GM23338 (cell line): ENCODE results near the gene NTRK3. TPM values are rescaled to one million over a fixed set of nuclear protein-coding genes. Genes with fewer than 3 reads are reported as not detected.

Experiments used
- ATAC-seq: fragments of 200-7000 bp; cut with Tn5 transposase; 3 replicates; pipeline ENCODE4 v1.9.1; 2020
- DNase-seq: peaks from one replicate; pipeline ENCODE4 v3.0.0-alpha.2; 2015; ENCODE audit warnings: low spot score
- H2AFZ ChIP-seq: fragments of 200-600 bp; sonication (generic); 2 replicates; pipeline ENCODE4 v1.8.0; 2016; ENCODE audit warnings: antibody characterized with exemption, mild to moderate bottlenecking, moderate library complexity
- H3F3A ChIP-seq: fragments of 200-600 bp; sonication (generic); replicated peaks from 2 replicates; pipeline ENCODE4 v1.8.0; 2017; ENCODE audit warnings: antibody characterized with exemption, mixed run types, low read depth
- H3K27ac ChIP-seq: fragments of 200-600 bp; sonication (generic); 2 replicates; pipeline ENCODE4 v1.6.1; 2016; ENCODE audit warnings: low read depth
- H3K27me3 ChIP-seq: fragments of 200-600 bp; sonication (generic); 2 replicates; pipeline ENCODE4 v1.8.0; 2016; ENCODE audit warnings: mild to moderate bottlenecking, mixed run types, moderate library complexity; ENCODE audit not compliant: insufficient read depth
- H3K36me3 ChIP-seq: fragments of 200-600 bp; sonication (generic); 2 replicates; pipeline ENCODE4 v1.8.0; 2016; ENCODE audit warnings: mild to moderate bottlenecking; ENCODE audit not compliant: insufficient read depth
- H3K4me1 ChIP-seq: fragments of 200-600 bp; sonication (generic); 2 replicates; pipeline ENCODE4 v1.8.0; 2016; ENCODE audit warnings: mild to moderate bottlenecking, moderate library complexity; ENCODE audit not compliant: insufficient read depth
- H3K4me2 ChIP-seq: fragments of 200-600 bp; sonication (generic); 2 replicates; pipeline ENCODE4 v1.7.1; 2017; ENCODE audit warnings: mixed run types
- H3K4me3 ChIP-seq: fragments of 200-600 bp; sonication (generic); 2 replicates; pipeline ENCODE4 v1.6.1; 2016; ENCODE audit warnings: mixed run types
- H3K79me2 ChIP-seq: fragments of 200-600 bp; sonication (generic); replicated peaks from 2 replicates; pipeline ENCODE4 v1.8.0; 2017; ENCODE audit warnings: mild to moderate bottlenecking; ENCODE audit not compliant: insufficient read depth
- H3K9me2 ChIP-seq: fragments of 200-600 bp; sonication (generic); 2 replicates; pipeline ENCODE4 v1.8.0; 2017; ENCODE audit not compliant: insufficient read depth
- H4K20me1 ChIP-seq: fragments of 200-600 bp; sonication (generic); replicated peaks from 2 replicates; pipeline ENCODE4 v1.8.0; 2017; ENCODE audit warnings: mild to moderate bottlenecking; ENCODE audit not compliant: insufficient read depth
- H3K27ac Mint-ChIP-seq: 2 replicates; pipeline ENCODE4 v1.8.0; 2020; ENCODE audit warnings: inconsistent platforms, mild to moderate bottlenecking, moderate library complexity, mixed read lengths
- H3K27me3 Mint-ChIP-seq: 3 replicates; pipeline ENCODE4 v1.8.0; 2022; ENCODE audit warnings: low read depth, mild to moderate bottlenecking, moderate library complexity, mixed read lengths, inconsistent platforms; ENCODE audit not compliant: insufficient read depth, poor library complexity
- H3K36me3 Mint-ChIP-seq: 3 replicates; pipeline ENCODE4 v1.8.0; 2021; ENCODE audit warnings: low read depth, mild to moderate bottlenecking, inconsistent platforms, moderate library complexity, mixed read lengths
- H3K4me1 Mint-ChIP-seq: 3 replicates; pipeline ENCODE4 v1.8.0; 2020; ENCODE audit warnings: mild to moderate bottlenecking, inconsistent platforms, mixed read lengths
- H3K4me3 Mint-ChIP-seq: 3 replicates; pipeline ENCODE4 v1.8.0; 2021; ENCODE audit warnings: moderate library complexity, mild to moderate bottlenecking, inconsistent platforms, mixed read lengths
- H3K9me3 Mint-ChIP-seq: 3 replicates; pipeline ENCODE4 v1.8.0; 2020; ENCODE audit warnings: moderate library complexity, mild to moderate bottlenecking, inconsistent platforms, mixed read lengths
- EZH2phosphoT487 ChIP-seq: fragments of 200-600 bp; sonication (generic); IDR thresholded peaks from one replicate; pipeline ENCODE4 v1.8.1; 2018; ENCODE audit warnings: antibody characterized with exemption; ENCODE audit not compliant: unreplicated experiment
- JUNB ChIP-seq: IDR thresholded peaks from one replicate; pipeline ENCODE4 v1.6.1; 2016; ENCODE audit warnings: antibody characterized with exemption; ENCODE audit not compliant: unreplicated experiment
- NANOG ChIP-seq: IDR thresholded peaks from 2 replicates; pipeline ENCODE4 v1.6.1; 2016; ENCODE audit warnings: antibody characterized with exemption, borderline replicate concordance
- POLR2AphosphoS5 ChIP-seq: IDR thresholded peaks from 2 replicates; pipeline ENCODE4 v1.6.1; 2016; ENCODE audit warnings: antibody characterized with exemption, low read depth
- STAT1 ChIP-seq: IDR thresholded peaks from one replicate; pipeline ENCODE4 v1.6.1; 2016; ENCODE audit warnings: antibody characterized with exemption; ENCODE audit not compliant: unreplicated experiment
- ZNF114 ChIP-seq: fragments of 250-450 bp; sonication (Bioruptor Pico); IDR thresholded peaks from 2 replicates; pipeline ENCODE4 v1.5.0; 2020; ENCODE audit warnings: mild to moderate bottlenecking, moderate library complexity
- ZNF331 ChIP-seq: fragments of 250-450 bp; sonication (Bioruptor Pico); IDR thresholded peaks from 2 replicates; pipeline ENCODE4 v1.5.0; 2020; ENCODE audit warnings: low read depth, mild to moderate bottlenecking, moderate library complexity
- polyA plus RNA-seq: library from polyadenylated mRNA; unstranded; fragments of >200 nt; fragmentation: Nextera tagmentation; extraction: Ambion mirVana; gene quantifications from 2 replicates; pipeline ENCODE4 v1.2.1, GENCODE V29; 2016
- total RNA-seq: library from RNA; depleted of rRNA; stranded (reverse); fragments of >200 nt; shearing (Covaris generic); gene quantifications from 2 replicates; pipeline ENCODE4 v1.2.3, GENCODE V29; 2014
- TF ChIP-seq, protein P1 (sequence below): IDR thresholded peaks from one replicate; pipeline ENCODE4 v1.6.1; 2018; ENCODE audit warnings: antibody characterized with exemption; ENCODE audit not compliant: unreplicated experiment
- TF ChIP-seq, protein P2 (sequence below): fragments of 250-450 bp; sonication (Bioruptor Pico); IDR thresholded peaks from 2 replicates; pipeline ENCODE4 v1.5.0; 2020; ENCODE audit warnings: mild to moderate bottlenecking, moderate library complexity

Gene NTRK3
- total and polyA plus RNA-seq, 2 experiments from 2014 or later, result 3.1 to 5.3 TPM

DNA sequence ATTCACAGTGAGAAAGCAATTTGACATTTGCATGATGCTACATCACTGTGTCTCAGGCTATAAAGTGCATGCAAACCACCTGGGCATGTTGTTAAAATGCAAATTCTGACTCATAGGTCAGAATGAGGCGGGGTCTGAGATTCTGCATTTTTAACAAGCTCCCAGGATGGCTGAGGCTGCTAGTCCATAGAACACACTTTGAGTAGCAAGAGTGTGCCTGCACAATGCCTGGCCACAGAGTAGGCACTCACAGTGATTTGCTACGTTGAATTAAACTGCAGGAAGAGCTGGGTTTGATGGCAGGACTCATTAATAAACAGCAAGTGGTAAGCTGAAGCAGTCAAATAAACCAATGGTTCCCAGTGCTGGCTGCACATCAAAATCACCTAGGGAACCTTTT lies 48.1 kb downstream of the NTRK3 start:
- DNase-seq, result peak; percentile 14
- Mint-ChIP-seq H3K36me3 (no peaks in the 10 kb centered on the region), H3K4me3 (no peak overlapping the region), H3K4me1 (peaks cover 8% of the 10 kb centered on the region), H3K27me3 (peaks cover 7% of the 10 kb centered on the region), H3K9me3 (no peaks in the 10 kb centered on the region), H3K27ac (no peak overlapping the region)
- Histone ChIP-seq H3K27ac (no peak overlapping the region), H3K4me3 (no peak overlapping the region), H3K4me1 (no peaks in the 10 kb centered on the region), H3K4me2 (no peak overlapping the region), H3F3A (no peaks in the 10 kb centered on the region), H3K27me3 (no peaks in the 10 kb centered on the region), H3K9me2 (no peaks in the 10 kb centered on the region), H3K79me2 (no peaks in the 10 kb centered on the region), H3K36me3 (no peaks in the 10 kb centered on the region), H2AFZ (no peak overlapping the region), H4K20me1 (no peaks in the 10 kb centered on the region)
- TF ChIP-seq EZH2phosphoT487 (no peak), ZNF331 (CRISPR knock-in tag) (no peak), STAT1 (no peak), NANOG (no peak), ZNF114 (CRISPR knock-in tag) (no peak), JUNB (no peak), POLR2AphosphoS5 (no peak)
- TF ChIP-seq, protein P1, sequence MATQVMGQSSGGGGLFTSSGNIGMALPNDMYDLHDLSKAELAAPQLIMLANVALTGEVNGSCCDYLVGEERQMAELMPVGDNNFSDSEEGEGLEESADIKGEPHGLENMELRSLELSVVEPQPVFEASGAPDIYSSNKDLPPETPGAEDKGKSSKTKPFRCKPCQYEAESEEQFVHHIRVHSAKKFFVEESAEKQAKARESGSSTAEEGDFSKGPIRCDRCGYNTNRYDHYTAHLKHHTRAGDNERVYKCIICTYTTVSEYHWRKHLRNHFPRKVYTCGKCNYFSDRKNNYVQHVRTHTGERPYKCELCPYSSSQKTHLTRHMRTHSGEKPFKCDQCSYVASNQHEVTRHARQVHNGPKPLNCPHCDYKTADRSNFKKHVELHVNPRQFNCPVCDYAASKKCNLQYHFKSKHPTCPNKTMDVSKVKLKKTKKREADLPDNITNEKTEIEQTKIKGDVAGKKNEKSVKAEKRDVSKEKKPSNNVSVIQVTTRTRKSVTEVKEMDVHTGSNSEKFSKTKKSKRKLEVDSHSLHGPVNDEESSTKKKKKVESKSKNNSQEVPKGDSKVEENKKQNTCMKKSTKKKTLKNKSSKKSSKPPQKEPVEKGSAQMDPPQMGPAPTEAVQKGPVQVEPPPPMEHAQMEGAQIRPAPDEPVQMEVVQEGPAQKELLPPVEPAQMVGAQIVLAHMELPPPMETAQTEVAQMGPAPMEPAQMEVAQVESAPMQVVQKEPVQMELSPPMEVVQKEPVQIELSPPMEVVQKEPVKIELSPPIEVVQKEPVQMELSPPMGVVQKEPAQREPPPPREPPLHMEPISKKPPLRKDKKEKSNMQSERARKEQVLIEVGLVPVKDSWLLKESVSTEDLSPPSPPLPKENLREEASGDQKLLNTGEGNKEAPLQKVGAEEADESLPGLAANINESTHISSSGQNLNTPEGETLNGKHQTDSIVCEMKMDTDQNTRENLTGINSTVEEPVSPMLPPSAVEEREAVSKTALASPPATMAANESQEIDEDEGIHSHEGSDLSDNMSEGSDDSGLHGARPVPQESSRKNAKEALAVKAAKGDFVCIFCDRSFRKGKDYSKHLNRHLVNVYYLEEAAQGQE, result no peak
- TF ChIP-seq, protein P2, sequence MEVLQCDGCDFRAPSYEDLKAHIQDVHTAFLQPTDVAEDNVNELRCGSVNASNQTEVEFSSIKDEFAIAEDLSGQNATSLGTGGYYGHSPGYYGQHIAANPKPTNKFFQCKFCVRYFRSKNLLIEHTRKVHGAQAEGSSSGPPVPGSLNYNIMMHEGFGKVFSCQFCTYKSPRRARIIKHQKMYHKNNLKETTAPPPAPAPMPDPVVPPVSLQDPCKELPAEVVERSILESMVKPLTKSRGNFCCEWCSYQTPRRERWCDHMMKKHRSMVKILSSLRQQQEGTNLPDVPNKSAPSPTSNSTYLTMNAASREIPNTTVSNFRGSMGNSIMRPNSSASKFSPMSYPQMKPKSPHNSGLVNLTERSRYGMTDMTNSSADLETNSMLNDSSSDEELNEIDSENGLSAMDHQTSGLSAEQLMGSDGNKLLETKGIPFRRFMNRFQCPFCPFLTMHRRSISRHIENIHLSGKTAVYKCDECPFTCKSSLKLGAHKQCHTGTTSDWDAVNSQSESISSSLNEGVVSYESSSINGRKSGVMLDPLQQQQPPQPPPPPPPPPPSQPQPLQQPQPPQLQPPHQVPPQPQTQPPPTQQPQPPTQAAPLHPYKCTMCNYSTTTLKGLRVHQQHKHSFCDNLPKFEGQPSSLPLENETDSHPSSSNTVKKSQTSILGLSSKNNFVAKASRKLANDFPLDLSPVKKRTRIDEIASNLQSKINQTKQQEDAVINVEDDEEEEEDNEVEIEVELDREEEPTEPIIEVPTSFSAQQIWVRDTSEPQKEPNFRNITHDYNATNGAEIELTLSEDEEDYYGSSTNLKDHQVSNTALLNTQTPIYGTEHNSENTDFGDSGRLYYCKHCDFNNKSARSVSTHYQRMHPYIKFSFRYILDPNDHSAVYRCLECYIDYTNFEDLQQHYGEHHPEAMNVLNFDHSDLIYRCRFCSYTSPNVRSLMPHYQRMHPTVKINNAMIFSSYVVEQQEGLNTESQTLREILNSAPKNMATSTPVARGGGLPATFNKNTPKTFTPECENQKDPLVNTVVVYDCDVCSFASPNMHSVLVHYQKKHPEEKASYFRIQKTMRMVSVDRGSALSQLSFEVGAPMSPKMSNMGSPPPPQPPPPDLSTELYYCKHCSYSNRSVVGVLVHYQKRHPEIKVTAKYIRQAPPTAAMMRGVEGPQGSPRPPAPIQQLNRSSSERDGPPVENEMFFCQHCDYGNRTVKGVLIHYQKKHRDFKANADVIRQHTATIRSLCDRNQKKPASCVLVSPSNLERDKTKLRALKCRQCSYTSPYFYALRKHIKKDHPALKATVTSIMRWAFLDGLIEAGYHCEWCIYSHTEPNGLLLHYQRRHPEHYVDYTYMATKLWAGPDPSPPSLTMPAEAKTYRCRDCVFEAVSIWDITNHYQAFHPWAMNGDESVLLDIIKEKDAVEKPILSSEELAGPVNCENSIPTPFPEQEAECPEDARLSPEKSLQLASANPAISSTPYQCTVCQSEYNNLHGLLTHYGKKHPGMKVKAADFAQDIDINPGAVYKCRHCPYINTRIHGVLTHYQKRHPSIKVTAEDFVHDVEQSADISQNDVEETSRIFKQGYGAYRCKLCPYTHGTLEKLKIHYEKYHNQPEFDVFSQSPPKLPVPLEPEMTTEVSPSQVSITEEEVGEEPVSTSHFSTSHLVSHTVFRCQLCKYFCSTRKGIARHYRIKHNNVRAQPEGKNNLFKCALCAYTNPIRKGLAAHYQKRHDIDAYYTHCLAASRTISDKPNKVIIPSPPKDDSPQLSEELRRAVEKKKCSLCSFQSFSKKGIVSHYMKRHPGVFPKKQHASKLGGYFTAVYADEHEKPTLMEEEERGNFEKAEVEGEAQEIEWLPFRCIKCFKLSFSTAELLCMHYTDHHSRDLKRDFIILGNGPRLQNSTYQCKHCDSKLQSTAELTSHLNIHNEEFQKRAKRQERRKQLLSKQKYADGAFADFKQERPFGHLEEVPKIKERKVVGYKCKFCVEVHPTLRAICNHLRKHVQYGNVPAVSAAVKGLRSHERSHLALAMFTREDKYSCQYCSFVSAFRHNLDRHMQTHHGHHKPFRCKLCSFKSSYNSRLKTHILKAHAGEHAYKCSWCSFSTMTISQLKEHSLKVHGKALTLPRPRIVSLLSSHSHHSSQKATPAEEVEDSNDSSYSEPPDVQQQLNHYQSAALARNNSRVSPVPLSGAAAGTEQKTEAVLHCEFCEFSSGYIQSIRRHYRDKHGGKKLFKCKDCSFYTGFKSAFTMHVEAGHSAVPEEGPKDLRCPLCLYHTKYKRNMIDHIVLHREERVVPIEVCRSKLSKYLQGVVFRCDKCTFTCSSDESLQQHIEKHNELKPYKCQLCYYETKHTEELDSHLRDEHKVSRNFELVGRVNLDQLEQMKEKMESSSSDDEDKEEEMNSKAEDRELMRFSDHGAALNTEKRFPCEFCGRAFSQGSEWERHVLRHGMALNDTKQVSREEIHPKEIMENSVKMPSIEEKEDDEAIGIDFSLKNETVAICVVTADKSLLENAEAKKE, result no peak
- ATAC-seq, result no peak
